WTC11 (cell line): ENCODE measurements around the gene OPCML.

Experiments
- ATF1 ChIP-seq: sonication (generic); formaldehyde crosslinking; IDR thresholded peaks from 2 replicates; pipeline ENCODE4 v1.8.1; 2023; ENCODE audit warnings: mild to moderate bottlenecking, moderate library complexity, missing genetic modification reagents
- ELF4 ChIP-seq: sonication (generic); formaldehyde crosslinking; IDR thresholded peaks from 2 replicates; pipeline ENCODE4 v1.8.1; 2022; ENCODE audit warnings: low read depth, mild to moderate bottlenecking, moderate library complexity, missing genetic modification reagents
- ESRRA ChIP-seq: sonication (generic); formaldehyde crosslinking; IDR thresholded peaks from 2 replicates; pipeline ENCODE4 v1.8.1; 2022; ENCODE audit warnings: mild to moderate bottlenecking, missing genetic modification reagents, borderline replicate concordance
- FOXK1 ChIP-seq: sonication (generic); formaldehyde crosslinking; IDR thresholded peaks from 2 replicates; pipeline ENCODE4 v1.8.0; 2022; ENCODE audit warnings: mild to moderate bottlenecking, moderate library complexity, missing genetic modification reagents
- SMAD3 ChIP-seq: sonication (generic); formaldehyde crosslinking; IDR thresholded peaks from 2 replicates; pipeline ENCODE4 v1.8.0; 2022; ENCODE audit warnings: missing genetic modification reagents, mild to moderate bottlenecking, borderline replicate concordance
- ZNF138 ChIP-seq: sonication (generic); formaldehyde crosslinking; conservative IDR thresholded peaks from 2 replicates; pipeline ENCODE4 v1.8.1; 2022; ENCODE audit warnings: mild to moderate bottlenecking, moderate library complexity, missing genetic modification reagents
- TF ChIP-seq, protein P1 (sequence below): fragments of 200-600 bp; IDR thresholded peaks from 2 replicates; pipeline ENCODE4 v1.8.0; 2022; ENCODE audit warnings: antibody characterized with exemption
- TF ChIP-seq, protein P2 (sequence below): sonication (generic); formaldehyde crosslinking; IDR thresholded peaks from 2 replicates; pipeline ENCODE4 v1.8.1; 2023; ENCODE audit warnings: mild to moderate bottlenecking, missing genetic modification reagents, borderline replicate concordance
- TF ChIP-seq, protein P3 (sequence below): sonication (generic); formaldehyde crosslinking; IDR thresholded peaks from 2 replicates; pipeline ENCODE4 v1.8.0; 2022; ENCODE audit warnings: mild to moderate bottlenecking, missing genetic modification reagents

DNA sequence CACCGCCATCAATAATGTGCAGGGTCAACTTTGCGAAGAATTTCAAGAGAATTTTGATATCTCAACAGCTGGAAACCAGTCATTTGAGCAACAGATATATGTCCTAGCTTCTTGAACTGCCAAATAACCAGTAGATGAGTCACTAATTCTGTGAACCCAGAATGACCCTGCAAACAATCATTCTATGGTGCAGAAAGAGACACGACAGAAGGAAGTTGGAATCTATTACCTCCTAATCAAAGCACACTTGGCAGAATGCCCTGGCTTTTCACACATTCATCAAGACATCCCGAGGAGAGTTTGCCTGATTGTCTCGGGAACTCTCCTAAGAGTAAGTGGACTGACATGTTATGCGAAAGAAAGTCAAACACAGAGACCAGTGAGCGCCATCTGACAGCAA, 621.1 kb downstream of the OPCML start:
- no peak for TF ChIP-seq SMAD3 (CRISPR knock-in tag)
- TF ChIP-seq ZNF138 = no peak
- TF ChIP-seq, protein P1, sequence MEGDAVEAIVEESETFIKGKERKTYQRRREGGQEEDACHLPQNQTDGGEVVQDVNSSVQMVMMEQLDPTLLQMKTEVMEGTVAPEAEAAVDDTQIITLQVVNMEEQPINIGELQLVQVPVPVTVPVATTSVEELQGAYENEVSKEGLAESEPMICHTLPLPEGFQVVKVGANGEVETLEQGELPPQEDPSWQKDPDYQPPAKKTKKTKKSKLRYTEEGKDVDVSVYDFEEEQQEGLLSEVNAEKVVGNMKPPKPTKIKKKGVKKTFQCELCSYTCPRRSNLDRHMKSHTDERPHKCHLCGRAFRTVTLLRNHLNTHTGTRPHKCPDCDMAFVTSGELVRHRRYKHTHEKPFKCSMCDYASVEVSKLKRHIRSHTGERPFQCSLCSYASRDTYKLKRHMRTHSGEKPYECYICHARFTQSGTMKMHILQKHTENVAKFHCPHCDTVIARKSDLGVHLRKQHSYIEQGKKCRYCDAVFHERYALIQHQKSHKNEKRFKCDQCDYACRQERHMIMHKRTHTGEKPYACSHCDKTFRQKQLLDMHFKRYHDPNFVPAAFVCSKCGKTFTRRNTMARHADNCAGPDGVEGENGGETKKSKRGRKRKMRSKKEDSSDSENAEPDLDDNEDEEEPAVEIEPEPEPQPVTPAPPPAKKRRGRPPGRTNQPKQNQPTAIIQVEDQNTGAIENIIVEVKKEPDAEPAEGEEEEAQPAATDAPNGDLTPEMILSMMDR = no peak
- TF ChIP-seq ELF4 (CRISPR knock-in tag) = no peak
- no peak for TF ChIP-seq FOXK1
- TF ChIP-seq, protein P2, sequence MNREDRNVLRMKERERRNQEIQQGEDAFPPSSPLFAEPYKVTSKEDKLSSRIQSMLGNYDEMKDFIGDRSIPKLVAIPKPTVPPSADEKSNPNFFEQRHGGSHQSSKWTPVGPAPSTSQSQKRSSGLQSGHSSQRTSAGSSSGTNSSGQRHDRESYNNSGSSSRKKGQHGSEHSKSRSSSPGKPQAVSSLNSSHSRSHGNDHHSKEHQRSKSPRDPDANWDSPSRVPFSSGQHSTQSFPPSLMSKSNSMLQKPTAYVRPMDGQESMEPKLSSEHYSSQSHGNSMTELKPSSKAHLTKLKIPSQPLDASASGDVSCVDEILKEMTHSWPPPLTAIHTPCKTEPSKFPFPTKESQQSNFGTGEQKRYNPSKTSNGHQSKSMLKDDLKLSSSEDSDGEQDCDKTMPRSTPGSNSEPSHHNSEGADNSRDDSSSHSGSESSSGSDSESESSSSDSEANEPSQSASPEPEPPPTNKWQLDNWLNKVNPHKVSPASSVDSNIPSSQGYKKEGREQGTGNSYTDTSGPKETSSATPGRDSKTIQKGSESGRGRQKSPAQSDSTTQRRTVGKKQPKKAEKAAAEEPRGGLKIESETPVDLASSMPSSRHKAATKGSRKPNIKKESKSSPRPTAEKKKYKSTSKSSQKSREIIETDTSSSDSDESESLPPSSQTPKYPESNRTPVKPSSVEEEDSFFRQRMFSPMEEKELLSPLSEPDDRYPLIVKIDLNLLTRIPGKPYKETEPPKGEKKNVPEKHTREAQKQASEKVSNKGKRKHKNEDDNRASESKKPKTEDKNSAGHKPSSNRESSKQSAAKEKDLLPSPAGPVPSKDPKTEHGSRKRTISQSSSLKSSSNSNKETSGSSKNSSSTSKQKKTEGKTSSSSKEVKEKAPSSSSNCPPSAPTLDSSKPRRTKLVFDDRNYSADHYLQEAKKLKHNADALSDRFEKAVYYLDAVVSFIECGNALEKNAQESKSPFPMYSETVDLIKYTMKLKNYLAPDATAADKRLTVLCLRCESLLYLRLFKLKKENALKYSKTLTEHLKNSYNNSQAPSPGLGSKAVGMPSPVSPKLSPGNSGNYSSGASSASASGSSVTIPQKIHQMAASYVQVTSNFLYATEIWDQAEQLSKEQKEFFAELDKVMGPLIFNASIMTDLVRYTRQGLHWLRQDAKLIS (CRISPR knock-in tag) = no peak
- no peak for TF ChIP-seq ATF1 (CRISPR knock-in tag)
- TF ChIP-seq, protein P3, sequence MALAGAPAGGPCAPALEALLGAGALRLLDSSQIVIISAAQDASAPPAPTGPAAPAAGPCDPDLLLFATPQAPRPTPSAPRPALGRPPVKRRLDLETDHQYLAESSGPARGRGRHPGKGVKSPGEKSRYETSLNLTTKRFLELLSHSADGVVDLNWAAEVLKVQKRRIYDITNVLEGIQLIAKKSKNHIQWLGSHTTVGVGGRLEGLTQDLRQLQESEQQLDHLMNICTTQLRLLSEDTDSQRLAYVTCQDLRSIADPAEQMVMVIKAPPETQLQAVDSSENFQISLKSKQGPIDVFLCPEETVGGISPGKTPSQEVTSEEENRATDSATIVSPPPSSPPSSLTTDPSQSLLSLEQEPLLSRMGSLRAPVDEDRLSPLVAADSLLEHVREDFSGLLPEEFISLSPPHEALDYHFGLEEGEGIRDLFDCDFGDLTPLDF = no peak
- no peak for TF ChIP-seq ESRRA (CRISPR knock-in tag)
